GM23248 (cell line): ENCODE data around the gene RAPSN. TPM values are rescaled to one million over a fixed set of nuclear protein-coding genes. Genes with fewer than 3 reads are reported as not detected.

Source experiments
- DNase-seq: peaks from one replicate; pipeline ENCODE4 v3.0.0-alpha.2; 2015
- H2AFZ ChIP-seq: fragments of 200-600 bp; sonication (generic); 2 replicates; pipeline ENCODE4 v1.6.1; 2016; ENCODE audit warnings: antibody characterized with exemption
- H3F3A ChIP-seq: fragments of 200-600 bp; sonication (generic); 2 replicates; pipeline ENCODE4 v1.6.1; 2016; ENCODE audit warnings: mild to moderate bottlenecking, antibody characterized with exemption, mixed run types; ENCODE audit not compliant: insufficient read depth
- H3K27ac ChIP-seq: fragments of 200-600 bp; sonication (generic); 2 replicates; pipeline ENCODE4 v1.5.1; 2016; ENCODE audit warnings: mild to moderate bottlenecking
- H3K27me3 ChIP-seq: fragments of 200-600 bp; sonication (generic); replicated peaks from 2 replicates; pipeline ENCODE4 v1.6.1; 2016; ENCODE audit warnings: mild to moderate bottlenecking; ENCODE audit not compliant: insufficient read depth
- H3K36me3 ChIP-seq: fragments of 200-600 bp; sonication (generic); 2 replicates; pipeline ENCODE4 v1.6.1; 2016; ENCODE audit warnings: low read depth, mild to moderate bottlenecking
- H3K4me1 ChIP-seq: fragments of 200-600 bp; sonication (generic); 2 replicates; pipeline ENCODE4 v1.6.1; 2016; ENCODE audit warnings: mild to moderate bottlenecking; ENCODE audit not compliant: insufficient read depth
- H3K4me2 ChIP-seq: fragments of 200-600 bp; sonication (generic); one replicate; pipeline ENCODE4 v1.6.1; 2016; ENCODE audit warnings: mild to moderate bottlenecking; ENCODE audit not compliant: unreplicated experiment
- H3K4me3 ChIP-seq: fragments of 200-600 bp; sonication (generic); 2 replicates; pipeline ENCODE4 v1.5.1; 2016; ENCODE audit warnings: mild to moderate bottlenecking
- H3K79me2 ChIP-seq: fragments of 200-600 bp; sonication (generic); 2 replicates; pipeline ENCODE4 v1.6.1; 2016; ENCODE audit warnings: mild to moderate bottlenecking; ENCODE audit not compliant: insufficient read depth
- H3K9ac ChIP-seq: fragments of 200-600 bp; sonication (generic); 2 replicates; pipeline ENCODE4 v1.6.1; 2016; ENCODE audit warnings: mild to moderate bottlenecking
- H3K9me2 ChIP-seq: fragments of 200-600 bp; sonication (generic); 2 replicates; pipeline ENCODE4 v1.6.1; 2016; ENCODE audit warnings: mixed run types, mild to moderate bottlenecking, moderate library complexity; ENCODE audit not compliant: insufficient read depth
- H3K9me3 ChIP-seq: fragments of 200-600 bp; sonication (generic); one replicate; pipeline ENCODE4 v1.6.1; 2017; ENCODE audit warnings: low read depth
- H4K20me1 ChIP-seq: fragments of 200-600 bp; sonication (generic); 2 replicates; pipeline ENCODE4 v1.6.0; 2016; ENCODE audit not compliant: insufficient read depth
- EZH2 ChIP-seq: fragments of 200-600 bp; sonication (generic); IDR thresholded peaks from 2 replicates; pipeline ENCODE4 v1.6.1; 2018; ENCODE audit warnings: antibody characterized with exemption, mild to moderate bottlenecking; ENCODE audit not compliant: insufficient read depth, poor library complexity, severe bottlenecking
- EZH2phosphoT487 ChIP-seq: fragments of 200-600 bp; sonication (generic); IDR thresholded peaks from 2 replicates; pipeline ENCODE4 v1.6.1; 2018; ENCODE audit warnings: antibody characterized with exemption, moderate library complexity, mild to moderate bottlenecking, low read depth; ENCODE audit not compliant: insufficient read depth
- WGBS, 2 experiments: methylation state at CpG; one replicate each; pipeline ENCODE4 v1.1.6; 2015 to 2017; ENCODE audit warnings: low lambda C conversion rate in 2 of 2, low coverage in 1 of 2; ENCODE audit errors: missing lambda C conversion rate in 2 of 2; 5-methylcytosine and 5-hydroxymethylcytosine counted together
- in situ Hi-C: fragments of 300-500 bp; cut with MboI; formaldehyde crosslinking; loops from 2 replicates; pipeline ENCODE4 v1.15.0; 2020
- polyA plus RNA-seq: library from polyadenylated mRNA; unstranded; fragments of >200 nt; fragmentation: Nextera tagmentation; extraction: Ambion mirVana; gene quantifications from 2 replicates; pipeline ENCODE4 v1.2.1, GENCODE V29; 2016
- total RNA-seq: library from RNA; depleted of rRNA; stranded (reverse); fragments of >200 nt; shearing (Covaris generic); gene quantifications from 2 replicates; pipeline ENCODE4 v1.2.3, GENCODE V29; 2014

RAPSN gene
- total and polyA plus RNA-seq, 2 experiments from 2014 or later: 0.11 to 0.22 TPM

GRCh38 chr11:47442514-47442913, 6.4 kb downstream of the RAPSN start:
- H3F3A ChIP-seq: no peaks in the 10 kb centered on the region
- H3K9me3 ChIP-seq: no peaks in the 10 kb centered on the region
- H3K4me3 ChIP-seq: no peak overlapping the region
- H3K4me1 ChIP-seq: no peaks in the 10 kb centered on the region
- H3K79me2 ChIP-seq: no peaks in the 10 kb centered on the region
- no peaks in the 10 kb centered on the region for H3K9me2 ChIP-seq
- no peaks in the 10 kb centered on the region for H3K36me3 ChIP-seq
- H3K9ac ChIP-seq: no peak overlapping the region
- 81 to 88% methylated on average over 8 of the region's 8 CpGs for WGBS, 2 experiments
- TF ChIP-seq EZH2phosphoT487 (no peak), EZH2 (no peak)
- H3K4me2 ChIP-seq: no peak overlapping the region
- no peak overlapping the region for H2AFZ ChIP-seq
- no peak overlapping the region for H3K27ac ChIP-seq
- DNase-seq: no peak
- no peaks in the 10 kb centered on the region for H4K20me1 ChIP-seq
- in situ Hi-C loops: loop anchor here (10.0 kb wide), 1 partner anchor 68 kb away; the partner anchor contains the start of gene SPI1
- H3K27me3 ChIP-seq: no peaks in the 10 kb centered on the region

- no peak for TF ChIP-seq EZH2
- no peak for TF ChIP-seq EZH2phosphoT487
- in situ Hi-C loops: loop anchor here (10.0 kb wide), 1 partner anchor 67 kb away; the partner anchor contains the start of gene SPI1
- 80 to 81% methylated on average over 11 to 12 of the region's 12 CpGs for WGBS, 2 experiments
- Histone ChIP-seq H3K9ac (no peak overlapping the region), H4K20me1 (no peaks in the 10 kb centered on the region), H3K4me2 (no peak overlapping the region), H3F3A (no peaks in the 10 kb centered on the region), H3K9me2 (no peaks in the 10 kb centered on the region), H3K27me3 (no peaks in the 10 kb centered on the region), H3K36me3 (no peaks in the 10 kb centered on the region), H3K4me3 (no peak overlapping the region), H3K4me1 (no peaks in the 10 kb centered on the region), H2AFZ (no peak overlapping the region), H3K27ac (no peak overlapping the region), H3K9me3 (no peaks in the 10 kb centered on the region), H3K79me2 (no peaks in the 10 kb centered on the region)
- DNase-seq: no peak
Measured at GRCh38 chr11:47441421-47441820, 7.5 kb downstream of the RAPSN start.

GRCh38 chr11:47440054-47440476, 8.9 kb downstream of the RAPSN start:
- 37 to 44% methylated on average over 2 of the region's 2 CpGs for WGBS, 2 experiments

GRCh38 chr11:47438721-47439120, 10.2 kb downstream of the RAPSN start:
- no peak for TF ChIP-seq EZH2phosphoT487
- no peak for TF ChIP-seq EZH2
- in situ Hi-C loops: no loop called here

More at GRCh38 chr11:47440054-47440476, 8.9 kb downstream of the RAPSN start:
- no peak for DNase-seq
- Histone ChIP-seq H3K36me3 (no peaks in the 10 kb centered on the region), H3K4me1 (no peaks in the 10 kb centered on the region), H3K9me2 (no peaks in the 10 kb centered on the region), H3K27me3 (no peaks in the 10 kb centered on the region), H3K27ac (no peak overlapping the region), H3K4me3 (no peak overlapping the region), H3K79me2 (no peaks in the 10 kb centered on the region), H3K4me2 (no peak overlapping the region), H3K9me3 (no peaks in the 10 kb centered on the region), H3K9ac (no peak overlapping the region), H4K20me1 (no peaks in the 10 kb centered on the region), H3F3A (peaks cover 5% of the 10 kb centered on the region; the same call in 1 of the 2 replicates), H2AFZ (no peak overlapping the region)
- in situ Hi-C loops: loop anchor here (10.0 kb wide), 1 partner anchor 65 kb away; the partner anchor contains the start of gene SPI1
- TF ChIP-seq EZH2 (no peak), EZH2phosphoT487 (no peak)

More at GRCh38 chr11:47438721-47439120, 10.2 kb downstream of the RAPSN start:
- Histone ChIP-seq H3F3A (peaks cover 13% of the 10 kb centered on the region), H3K27me3 (no peaks in the 10 kb centered on the region), H3K79me2 (no peaks in the 10 kb centered on the region), H4K20me1 (no peaks in the 10 kb centered on the region), H3K36me3 (no peaks in the 10 kb centered on the region), H3K4me2 (no peak overlapping the region), H3K4me3 (no peak overlapping the region), H3K9me2 (no peaks in the 10 kb centered on the region), H3K9me3 (no peaks in the 10 kb centered on the region), H2AFZ (no peak overlapping the region), H3K4me1 (peaks cover 10% of the 10 kb centered on the region), H3K9ac (no peak overlapping the region), H3K27ac (no peak overlapping the region)
- DNase-seq: no peak
- 94 to 98% methylated on average over 14 to 18 of the region's 18 CpGs for WGBS, 2 experiments
